MM.1S (cell line): ENCODE results near the gene GP9.
A peak's percentile ranks its signal among the peaks of the same experiment; 100 is the strongest.

Experiments used
- DNase-seq: peaks from one replicate; pipeline ENCODE4 v3.0.0-alpha.2; 2015
- H2AFZ ChIP-seq: fragments of 300-600 bp; sonication (generic); 2 replicates; pipeline ENCODE4 v1.6.0; 2016; ENCODE audit warnings: antibody characterized with exemption, low read length
- H3F3A ChIP-seq: fragments of 300-600 bp; sonication (generic); 2 replicates; pipeline ENCODE4 v1.6.1; 2016; ENCODE audit warnings: mild to moderate bottlenecking, antibody characterized with exemption, low read length, moderate library complexity, mixed read lengths; ENCODE audit not compliant: insufficient read depth
- H3K27ac ChIP-seq: fragments of 300-600 bp; sonication (generic); 2 replicates; pipeline ENCODE4 v1.5.1; 2016; ENCODE audit warnings: mild to moderate bottlenecking, low read length
- H3K27me3 ChIP-seq: fragments of 300-600 bp; sonication (generic); replicated peaks from 2 replicates; pipeline ENCODE4 v1.6.0; 2016; ENCODE audit warnings: low read length; ENCODE audit not compliant: insufficient read depth
- H3K36me3 ChIP-seq: fragments of 300-600 bp; sonication (generic); replicated peaks from 2 replicates; pipeline ENCODE4 v1.6.1; 2016; ENCODE audit warnings: mild to moderate bottlenecking, low read length, mixed read lengths; ENCODE audit not compliant: insufficient read depth
- H3K4me1 ChIP-seq: fragments of 300-600 bp; sonication (generic); 2 replicates; pipeline ENCODE4 v1.6.1; 2016; ENCODE audit warnings: low read length, mixed read lengths
- H3K4me2 ChIP-seq: fragments of 300-600 bp; sonication (generic); 2 replicates; pipeline ENCODE4 v1.6.0; 2016; ENCODE audit warnings: low read depth, low read length
- H3K4me3 ChIP-seq: fragments of 300-600 bp; sonication (generic); 2 replicates; pipeline ENCODE4 v1.5.1; 2016; ENCODE audit warnings: low read length, mixed read lengths
- H3K79me2 ChIP-seq: fragments of 300-600 bp; sonication (generic); 2 replicates; pipeline ENCODE4 v1.6.1; 2016; ENCODE audit warnings: mixed run types, low read length, mixed read lengths
- H3K9ac ChIP-seq: fragments of 300-600 bp; sonication (generic); 2 replicates; pipeline ENCODE4 v1.6.1; 2016; ENCODE audit warnings: low read length, mixed read lengths
- H3K9me2 ChIP-seq: fragments of 300-600 bp; sonication (generic); replicated peaks from 2 replicates; pipeline ENCODE4 v1.6.1; 2016; ENCODE audit warnings: mild to moderate bottlenecking, low read length, mixed read lengths; ENCODE audit not compliant: insufficient read depth
- H3K9me3 ChIP-seq: fragments of 300-600 bp; sonication (generic); replicated peaks from 2 replicates; pipeline ENCODE4 v1.6.1; 2016; ENCODE audit warnings: mild to moderate bottlenecking, low read length, mixed read lengths; ENCODE audit not compliant: insufficient read depth
- H4K20me1 ChIP-seq: fragments of 300-600 bp; sonication (generic); 2 replicates; pipeline ENCODE4 v1.6.1; 2016; ENCODE audit warnings: mild to moderate bottlenecking, low read length, moderate library complexity, mixed read lengths; ENCODE audit not compliant: insufficient read depth
- EZH2 ChIP-seq: fragments of 300-600 bp; sonication (generic); optimal IDR thresholded peaks from 2 replicates; pipeline ENCODE3; 2017; ENCODE audit warnings: low read depth, mild to moderate bottlenecking, antibody characterized with exemption, low read length, mixed read lengths
- EZH2phosphoT487 ChIP-seq: fragments of 300-600 bp; sonication (generic); IDR thresholded peaks from 2 replicates; pipeline ENCODE4 v1.6.1; 2018; ENCODE audit warnings: antibody characterized with exemption, low read length
- TF ChIP-seq, protein P1 (sequence below): fragments of 300-600 bp; sonication (generic); IDR thresholded peaks from 2 replicates; pipeline ENCODE4 v1.5.1; 2016; ENCODE audit warnings: antibody characterized with exemption, low read length, mixed read lengths

The GP9 gene

DNA sequence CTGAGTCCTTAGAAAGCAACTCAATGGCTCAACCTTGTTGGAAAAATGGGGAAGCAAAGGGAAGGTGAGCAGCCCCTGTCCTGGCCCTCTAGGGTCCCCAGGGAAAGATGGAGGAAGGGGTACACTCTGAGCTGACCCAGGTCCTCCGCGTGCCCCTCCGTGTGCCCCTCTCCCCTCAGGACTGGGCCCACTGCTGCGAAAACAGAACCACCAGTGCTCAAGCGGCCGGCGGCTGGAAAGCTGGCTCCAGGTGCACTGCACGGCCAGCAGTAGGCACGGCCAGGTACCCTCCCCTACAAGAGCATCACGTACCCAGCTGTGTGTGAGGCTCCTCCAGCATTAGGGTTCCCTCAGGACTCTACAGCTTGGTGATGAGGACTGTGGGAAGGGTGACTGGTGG is 34.7 kb downstream of the GP9 start:
- H3K4me1 ChIP-seq = no peaks in the 10 kb centered on the region
- H3K9me2 ChIP-seq = no peaks in the 10 kb centered on the region
- no peak for TF ChIP-seq EZH2
- no peak overlapping the region for H3K27ac ChIP-seq
- peaks cover 52% of the 10 kb centered on the region for H3K79me2 ChIP-seq
- H3K27me3 ChIP-seq = no peaks in the 10 kb centered on the region
- no peaks in the 10 kb centered on the region for H3K9me3 ChIP-seq
- no peak for DNase-seq
- no peaks in the 10 kb centered on the region; the same call in 1 of the 2 replicates for H4K20me1 ChIP-seq
- no peak overlapping the region for H3K9ac ChIP-seq
- no peaks in the 10 kb centered on the region for H3F3A ChIP-seq
- H3K4me2 ChIP-seq = no peak overlapping the region
- no peaks in the 10 kb centered on the region for H3K36me3 ChIP-seq
- H2AFZ ChIP-seq = no peak overlapping the region
- no peak overlapping the region for H3K4me3 ChIP-seq

DNA sequence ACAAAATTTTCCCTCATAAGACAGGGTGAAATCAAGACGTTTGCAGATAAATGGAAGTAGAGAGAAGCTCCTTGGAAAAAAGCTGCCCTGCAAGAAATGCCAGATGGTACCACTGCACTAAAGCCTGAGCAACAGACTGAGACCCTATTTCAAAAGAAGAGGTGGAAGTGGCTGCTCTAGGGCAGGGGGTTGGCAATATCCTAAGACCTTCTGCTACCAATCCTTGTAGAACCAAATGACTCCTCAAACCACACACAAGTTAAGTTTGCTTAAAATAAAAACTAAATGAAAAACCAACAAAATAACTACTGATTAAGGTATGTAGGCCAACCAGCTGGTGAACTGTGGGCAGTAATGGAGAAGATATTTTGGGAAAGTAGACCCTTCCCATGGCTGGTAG is 39.7 kb downstream of the GP9 start:
- Histone ChIP-seq H3K9me3 (no peaks in the 10 kb centered on the region), H3K4me3 (no peak overlapping the region), H2AFZ (no peak overlapping the region), H3K79me2 (peaks cover 84% of the 10 kb centered on the region), H4K20me1 (no peaks in the 10 kb centered on the region; the same call in 1 of the 2 replicates), H3K36me3 (no peaks in the 10 kb centered on the region), H3K4me1 (peaks cover 27% of the 10 kb centered on the region), H3K27me3 (no peaks in the 10 kb centered on the region), H3K9ac (no peak overlapping the region), H3F3A (peaks cover 23% of the 10 kb centered on the region), H3K27ac (no peak overlapping the region), H3K9me2 (no peaks in the 10 kb centered on the region), H3K4me2 (no peak overlapping the region)
- TF ChIP-seq, protein P1, sequence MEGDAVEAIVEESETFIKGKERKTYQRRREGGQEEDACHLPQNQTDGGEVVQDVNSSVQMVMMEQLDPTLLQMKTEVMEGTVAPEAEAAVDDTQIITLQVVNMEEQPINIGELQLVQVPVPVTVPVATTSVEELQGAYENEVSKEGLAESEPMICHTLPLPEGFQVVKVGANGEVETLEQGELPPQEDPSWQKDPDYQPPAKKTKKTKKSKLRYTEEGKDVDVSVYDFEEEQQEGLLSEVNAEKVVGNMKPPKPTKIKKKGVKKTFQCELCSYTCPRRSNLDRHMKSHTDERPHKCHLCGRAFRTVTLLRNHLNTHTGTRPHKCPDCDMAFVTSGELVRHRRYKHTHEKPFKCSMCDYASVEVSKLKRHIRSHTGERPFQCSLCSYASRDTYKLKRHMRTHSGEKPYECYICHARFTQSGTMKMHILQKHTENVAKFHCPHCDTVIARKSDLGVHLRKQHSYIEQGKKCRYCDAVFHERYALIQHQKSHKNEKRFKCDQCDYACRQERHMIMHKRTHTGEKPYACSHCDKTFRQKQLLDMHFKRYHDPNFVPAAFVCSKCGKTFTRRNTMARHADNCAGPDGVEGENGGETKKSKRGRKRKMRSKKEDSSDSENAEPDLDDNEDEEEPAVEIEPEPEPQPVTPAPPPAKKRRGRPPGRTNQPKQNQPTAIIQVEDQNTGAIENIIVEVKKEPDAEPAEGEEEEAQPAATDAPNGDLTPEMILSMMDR = no peak
- TF ChIP-seq EZH2 (no peak), EZH2phosphoT487 (no peak)
- DNase-seq = no peak

DNA sequence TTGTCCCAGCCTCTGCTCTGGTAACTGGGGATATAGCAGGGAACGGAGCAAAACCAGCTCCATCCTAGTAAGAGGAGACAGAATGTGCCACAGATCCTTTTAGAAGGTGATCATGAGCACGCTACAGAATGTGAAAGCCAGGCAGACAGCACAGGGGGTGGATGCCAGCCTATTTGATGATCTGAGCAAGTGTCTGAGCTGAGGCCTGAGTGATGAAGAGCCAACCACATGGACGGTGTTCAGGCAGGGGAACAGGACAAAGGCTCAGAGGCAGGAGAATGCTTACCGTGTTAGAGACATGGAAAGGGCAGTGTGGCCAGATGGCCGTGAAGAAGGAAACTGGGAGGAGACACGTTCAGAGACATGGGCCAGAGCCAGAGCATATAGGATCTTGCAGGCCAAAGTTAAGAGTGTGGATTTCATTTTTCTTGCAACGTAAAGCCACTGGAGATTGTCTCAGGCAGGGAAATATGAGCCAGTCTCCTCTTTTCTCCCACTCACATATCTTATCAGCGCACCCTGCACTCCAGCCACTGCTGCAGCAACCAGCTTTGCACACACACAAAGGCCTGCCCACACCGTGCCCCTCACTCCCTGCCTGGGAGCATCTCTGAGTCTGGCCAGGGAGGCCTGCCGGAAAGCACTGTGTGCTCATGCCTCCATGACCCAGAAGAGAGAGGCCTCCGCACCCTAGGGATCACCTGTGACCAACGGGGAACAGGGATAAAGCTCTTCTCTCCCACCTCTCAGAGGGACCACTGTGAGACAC is 41.0 kb downstream of the GP9 start:
- Histone ChIP-seq H4K20me1 (no peaks in the 10 kb centered on the region; the same call in 1 of the 2 replicates), H3K27ac (no peak overlapping the region), H3K27me3 (no peaks in the 10 kb centered on the region), H3K4me2 (no peak overlapping the region), H3K4me1 (peaks cover 39% of the 10 kb centered on the region), H3F3A (peaks cover 34% of the 10 kb centered on the region), H3K9ac (no peak overlapping the region), H3K36me3 (no peaks in the 10 kb centered on the region), H3K9me2 (no peaks in the 10 kb centered on the region), H3K4me3 (no peak overlapping the region), H3K9me3 (no peaks in the 10 kb centered on the region), H3K79me2 (peaks cover 83% of the 10 kb centered on the region), H2AFZ (no peak overlapping the region)
- DNase-seq = no peak
- TF ChIP-seq, protein P1 = no peak
- TF ChIP-seq EZH2 (no peak), EZH2phosphoT487 (no peak)

DNA sequence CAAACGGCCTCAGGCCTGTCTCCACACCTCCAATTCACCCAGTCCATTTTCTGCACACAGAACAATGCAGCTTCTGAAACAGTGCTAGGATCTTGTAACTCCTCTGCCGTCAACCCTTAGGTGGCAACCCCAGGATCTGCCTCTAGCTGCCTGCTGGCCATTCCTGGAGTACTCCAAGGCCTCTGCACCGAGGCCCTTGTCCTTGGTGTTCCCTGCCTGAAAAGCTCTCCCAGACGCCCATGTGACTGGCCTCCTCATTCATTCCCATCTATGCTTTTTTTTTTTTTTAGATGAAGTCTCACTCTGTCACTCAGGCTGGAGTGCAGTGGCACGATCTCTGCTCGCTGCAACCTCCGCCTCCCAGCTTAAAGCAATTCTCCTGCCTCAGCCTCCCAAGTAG is 42.7 kb downstream of the GP9 start:
- TF ChIP-seq EZH2phosphoT487 = no peak
- TF ChIP-seq, protein P1 = no peak
- no peak for TF ChIP-seq EZH2
- Histone ChIP-seq H3K27ac (peak overlapping the region; percentile 93), H3K79me2 (peaks cover 83% of the 10 kb centered on the region)

More for the DNA sequence above, 42.7 kb downstream of the GP9 start:
- no peak for DNase-seq
- H3K36me3 ChIP-seq = no peaks in the 10 kb centered on the region
- H3K9me3 ChIP-seq = no peaks in the 10 kb centered on the region
- H3K9me2 ChIP-seq = no peaks in the 10 kb centered on the region
- H3K4me3 ChIP-seq = no peak overlapping the region
- no peaks in the 10 kb centered on the region for H4K20me1 ChIP-seq
- peak overlapping the region; percentile 45; the same call in 1 of the 2 replicates for H3K9ac ChIP-seq
- H2AFZ ChIP-seq = no peak overlapping the region
- peaks cover 39% of the 10 kb centered on the region for H3F3A ChIP-seq
- H3K4me1 ChIP-seq = peaks cover 57% of the 10 kb centered on the region
- H3K27me3 ChIP-seq = no peaks in the 10 kb centered on the region
- peak overlapping the region; percentile 77 for H3K4me2 ChIP-seq
